Skeletal muscle satellite cell (primary cell): ENCODE data around the gene FHOD3.

Source experiments
- H3K27me3 ChIP-seq: 2 replicates; pipeline ENCODE4 v1.7.0; 2013; ENCODE audit warnings: low read length; ENCODE audit not compliant: control insufficient read depth, insufficient read depth
- H3K36me3 ChIP-seq: 2 replicates; pipeline ENCODE4 v1.7.0; 2013; ENCODE audit warnings: mild to moderate bottlenecking, control low read depth, low read length; ENCODE audit not compliant: insufficient read depth
- H3K4me1 ChIP-seq: 2 replicates; pipeline ENCODE4 v1.7.0; 2013; ENCODE audit warnings: low read length; ENCODE audit not compliant: control insufficient read depth, insufficient read depth
- H3K4me2 ChIP-seq: 2 replicates; pipeline ENCODE4 v1.7.0; 2013; ENCODE audit warnings: mild to moderate bottlenecking, low read length
- H3K4me3 ChIP-seq: 2 replicates; pipeline ENCODE4 v1.7.0; 2013; ENCODE audit warnings: low read length
- H3K9ac ChIP-seq: 2 replicates; pipeline ENCODE4 v1.7.0; 2013; ENCODE audit warnings: mild to moderate bottlenecking, low read depth, low read length, moderate library complexity
- H3K9me3 ChIP-seq: replicated peaks from 2 replicates; pipeline ENCODE4 v1.7.0; 2013; ENCODE audit warnings: mild to moderate bottlenecking, control low read depth, low read length

FHOD3 gene

DNA sequence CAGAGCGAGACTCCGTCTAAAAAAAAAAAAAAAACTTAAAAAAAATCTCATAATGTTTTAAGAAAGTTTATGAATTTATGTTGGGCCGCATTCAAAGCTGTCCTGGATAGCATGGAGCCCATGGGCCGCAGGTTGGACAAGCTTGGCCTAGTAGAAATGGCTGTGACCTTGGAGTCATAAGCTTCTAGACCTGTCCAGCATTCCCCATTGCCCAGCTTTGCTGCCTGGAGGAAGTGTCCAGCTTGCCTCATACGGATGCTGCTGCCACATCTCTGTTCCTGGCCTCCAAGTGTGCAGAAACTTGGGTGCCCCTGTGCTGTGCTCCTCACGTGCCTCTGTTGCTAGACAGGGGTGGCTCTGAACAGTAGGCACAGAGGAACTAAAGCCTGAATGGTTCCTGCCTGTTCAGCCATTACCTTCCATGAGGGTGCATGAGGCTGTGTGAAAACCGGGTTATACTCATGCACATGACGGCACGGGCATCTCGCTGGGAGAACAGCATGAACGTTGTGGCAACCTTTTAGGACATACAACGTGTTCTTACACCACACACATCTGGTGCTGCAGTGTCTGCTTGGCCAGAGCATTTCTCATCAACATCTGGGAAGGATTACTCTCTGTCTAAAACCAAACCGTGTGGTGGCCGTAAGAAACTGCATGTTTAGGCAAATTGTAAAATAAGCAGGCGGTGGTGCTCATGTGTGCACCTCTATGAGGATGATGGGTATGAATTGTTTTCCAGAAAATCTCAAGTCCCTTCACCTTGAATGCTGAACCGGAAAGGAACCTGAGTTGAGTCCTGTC lies 38.2 kb downstream of the FHOD3 start:
- Histone ChIP-seq H3K36me3 (no peaks in the 10 kb centered on the region), H3K9ac (no peak overlapping the region), H3K27me3 (no peaks in the 10 kb centered on the region), H3K4me1 (peaks cover 5% of the 10 kb centered on the region), H3K4me3 (no peak overlapping the region), H3K9me3 (no peaks in the 10 kb centered on the region), H3K4me2 (no peak overlapping the region)

DNA sequence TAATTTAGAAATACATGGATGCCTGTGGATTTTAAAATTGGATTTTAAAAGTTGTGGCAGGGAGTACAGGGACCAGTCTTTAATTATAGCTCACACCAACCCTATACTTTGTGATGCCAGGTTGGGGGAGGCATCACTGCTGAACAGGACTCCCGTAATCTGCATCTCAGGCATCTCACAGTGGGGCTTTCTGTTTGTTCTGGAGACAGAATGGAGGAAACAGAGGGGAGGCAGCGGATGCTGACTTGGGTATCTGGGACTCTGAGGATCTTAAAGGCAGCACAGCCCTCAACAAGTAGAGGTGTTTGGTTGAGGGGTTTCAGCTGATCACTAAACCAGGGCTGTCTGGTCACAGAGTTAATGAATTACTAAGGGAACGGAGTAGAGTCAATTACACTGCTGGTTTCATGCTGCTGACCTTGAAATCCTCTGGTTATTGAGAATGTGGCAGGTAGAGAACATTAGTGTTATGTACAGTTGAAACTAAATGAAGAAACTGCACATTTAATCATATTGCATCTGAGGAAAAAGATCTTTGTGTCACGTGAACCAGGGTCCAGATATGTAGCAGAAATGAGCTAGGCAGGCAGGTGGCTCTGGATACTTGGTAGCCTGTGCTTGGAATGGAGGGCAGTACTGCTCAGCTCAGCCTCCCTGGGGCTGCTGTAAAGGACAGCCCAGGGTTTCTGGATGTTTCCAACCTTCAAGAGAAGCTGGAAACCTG lies 40.3 kb downstream of the FHOD3 start:
- H3K9ac ChIP-seq = no peak overlapping the region
- H3K36me3 ChIP-seq = no peaks in the 10 kb centered on the region
- no peak overlapping the region for H3K4me2 ChIP-seq
- no peaks in the 10 kb centered on the region for H3K9me3 ChIP-seq
- no peak overlapping the region for H3K4me3 ChIP-seq
- peaks cover 5% of the 10 kb centered on the region for H3K4me1 ChIP-seq
- H3K27me3 ChIP-seq = no peaks in the 10 kb centered on the region

DNA sequence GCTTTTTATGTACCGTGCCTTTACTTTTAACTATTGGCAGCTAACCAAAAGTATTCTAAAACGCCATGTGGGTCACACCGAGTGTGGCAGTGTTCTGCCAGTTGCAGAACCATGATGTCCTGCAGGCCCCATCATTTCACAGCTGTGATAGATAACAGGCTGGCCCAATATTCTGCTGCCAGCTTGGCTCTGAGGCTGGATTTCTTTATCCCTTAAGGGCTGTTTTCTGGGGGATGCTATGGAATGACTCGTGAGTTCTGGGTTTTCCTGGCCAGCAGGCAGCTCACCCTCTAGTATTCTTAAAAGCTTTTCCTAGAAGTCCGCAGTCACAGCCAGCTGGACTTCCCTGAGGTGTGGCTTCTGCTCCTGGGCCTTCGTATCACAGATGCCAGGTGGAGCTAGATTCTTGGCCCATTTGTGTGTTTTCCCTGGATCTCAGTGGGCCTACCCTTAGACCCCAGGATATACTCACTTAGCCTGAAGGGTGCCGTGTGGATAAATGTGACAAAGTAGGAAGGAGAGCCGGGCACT lies 41.0 kb downstream of the FHOD3 start:
- H3K9me3 ChIP-seq = no peaks in the 10 kb centered on the region
- no peaks in the 10 kb centered on the region for H3K27me3 ChIP-seq
- no peak overlapping the region for H3K9ac ChIP-seq
- H3K4me1 ChIP-seq = peaks cover 3% of the 10 kb centered on the region
- H3K4me2 ChIP-seq = no peak overlapping the region
- H3K36me3 ChIP-seq = no peaks in the 10 kb centered on the region
- no peak overlapping the region for H3K4me3 ChIP-seq

DNA sequence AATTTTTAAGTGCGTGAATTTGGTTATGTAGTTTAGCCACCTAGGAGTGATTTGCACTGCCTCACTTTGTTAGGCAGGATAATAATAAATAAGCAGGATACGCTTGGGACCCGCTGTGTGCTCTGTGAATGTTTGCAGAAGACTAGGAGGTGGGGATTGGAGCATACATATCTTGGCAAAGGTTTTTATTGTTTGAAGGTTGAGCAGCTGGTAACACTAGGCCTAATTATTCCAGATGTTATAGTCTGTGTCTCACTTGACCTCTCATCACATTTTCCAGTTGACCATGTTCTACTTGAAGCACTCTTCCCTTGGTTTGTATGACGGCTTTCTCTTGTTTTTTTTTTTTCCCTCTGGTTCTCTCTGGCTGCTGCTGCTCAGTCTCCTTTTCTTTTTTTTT lies 42.7 kb downstream of the FHOD3 start:
- no peaks in the 10 kb centered on the region for H3K36me3 ChIP-seq
- H3K4me3 ChIP-seq = no peak overlapping the region
- H3K4me2 ChIP-seq = no peak overlapping the region
- no peak overlapping the region for H3K9ac ChIP-seq
- no peaks in the 10 kb centered on the region for H3K4me1 ChIP-seq
- H3K27me3 ChIP-seq = no peaks in the 10 kb centered on the region
- H3K9me3 ChIP-seq = no peaks in the 10 kb centered on the region

DNA sequence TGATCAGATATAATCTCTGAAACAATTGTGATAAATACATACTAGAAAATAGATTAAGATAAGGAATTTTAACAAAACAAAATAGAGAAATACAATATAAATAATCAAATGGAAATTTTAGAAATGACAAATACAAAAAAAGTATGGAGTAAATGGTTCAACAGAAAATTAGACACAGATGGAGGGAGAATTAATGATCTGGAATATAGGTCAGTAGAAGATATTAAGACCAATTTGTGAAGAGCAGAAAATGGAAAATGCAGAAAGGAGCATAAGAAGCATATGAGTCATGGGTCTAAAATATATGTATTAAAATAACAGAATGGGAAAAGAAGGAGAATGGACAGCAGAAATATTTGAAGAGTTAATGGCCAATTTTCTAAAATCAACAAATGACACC lies 44.4 kb downstream of the FHOD3 start:
- Histone ChIP-seq H3K9me3 (no peaks in the 10 kb centered on the region), H3K36me3 (no peaks in the 10 kb centered on the region), H3K4me2 (no peak overlapping the region), H3K4me3 (no peak overlapping the region), H3K4me1 (no peaks in the 10 kb centered on the region), H3K27me3 (no peaks in the 10 kb centered on the region), H3K9ac (no peak overlapping the region)

DNA sequence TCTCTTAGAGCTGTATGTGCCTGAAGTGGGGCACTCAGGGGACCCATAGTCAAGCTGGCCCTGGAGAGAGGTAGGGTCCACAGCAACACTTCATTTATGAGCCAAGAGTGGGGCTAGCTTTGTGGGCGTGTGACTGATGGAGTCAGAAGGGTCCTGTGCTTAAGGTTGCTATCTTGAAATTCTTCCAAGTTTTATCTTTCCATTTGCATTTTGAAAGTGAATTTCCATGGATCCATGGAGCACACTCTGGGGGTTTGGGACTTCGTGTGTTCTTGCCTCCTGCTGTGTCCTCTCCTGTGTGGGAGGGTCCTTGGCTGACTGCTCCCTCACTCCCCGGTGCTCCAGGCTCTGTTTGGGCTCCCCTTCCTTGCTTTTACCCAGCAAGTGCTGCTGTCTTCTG lies 50.8 kb downstream of the FHOD3 start:
- no peak overlapping the region for H3K4me2 ChIP-seq
- no peaks in the 10 kb centered on the region for H3K9me3 ChIP-seq
- H3K36me3 ChIP-seq = no peaks in the 10 kb centered on the region
- H3K4me1 ChIP-seq = peaks cover 21% of the 10 kb centered on the region
- H3K27me3 ChIP-seq = no peaks in the 10 kb centered on the region
- no peak overlapping the region for H3K4me3 ChIP-seq
- no peak overlapping the region for H3K9ac ChIP-seq

DNA sequence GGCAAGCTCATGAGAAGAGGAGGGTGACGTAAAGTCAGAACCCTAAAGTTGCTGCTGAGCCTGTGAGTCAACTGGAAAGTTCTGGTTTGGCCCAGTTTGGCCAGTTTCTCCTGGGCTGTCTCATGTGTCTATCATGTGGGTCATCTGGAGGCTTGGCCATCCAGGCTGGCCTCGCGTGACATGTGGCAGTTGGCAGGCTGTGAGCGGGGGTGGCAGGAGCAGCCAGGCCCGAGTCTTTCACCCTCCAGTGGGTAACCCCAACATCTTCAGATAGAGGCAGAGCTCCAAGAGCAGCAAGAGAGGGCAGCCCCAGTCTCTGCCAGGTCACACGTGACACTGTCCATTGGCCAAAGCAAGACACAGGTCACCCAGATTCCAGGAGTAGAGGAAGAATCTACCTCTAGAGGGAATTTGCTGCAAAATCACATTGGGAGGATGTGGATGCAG lies 51.5 kb downstream of the FHOD3 start:
- no peaks in the 10 kb centered on the region for H3K36me3 ChIP-seq
- no peaks in the 10 kb centered on the region for H3K27me3 ChIP-seq
- H3K9ac ChIP-seq = no peak overlapping the region
- no peak overlapping the region for H3K4me2 ChIP-seq
- peaks cover 21% of the 10 kb centered on the region for H3K4me1 ChIP-seq
- H3K4me3 ChIP-seq = no peak overlapping the region
- H3K9me3 ChIP-seq = no peaks in the 10 kb centered on the region

DNA sequence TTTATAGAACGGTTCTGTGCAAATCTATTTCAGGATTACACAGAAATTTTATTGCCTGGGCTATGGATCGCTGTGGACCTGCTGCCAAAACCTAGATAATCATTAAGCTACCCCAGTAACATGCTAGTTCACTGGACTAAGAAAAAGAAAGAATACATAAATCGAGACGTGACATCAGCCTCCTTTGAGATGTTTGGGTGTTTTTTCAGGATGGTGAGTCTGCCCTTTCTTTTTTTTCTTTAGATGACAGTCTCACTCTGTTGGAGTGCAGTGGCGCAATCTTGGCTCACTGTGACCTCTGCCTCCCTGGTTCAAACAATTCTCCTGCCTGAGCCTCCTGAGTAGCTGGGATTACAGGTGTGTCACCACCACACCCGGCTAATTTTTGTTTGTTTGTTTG lies 52.0 kb downstream of the FHOD3 start:
- Histone ChIP-seq H3K4me1 (peaks cover 21% of the 10 kb centered on the region), H3K9me3 (no peaks in the 10 kb centered on the region), H3K9ac (no peak overlapping the region), H3K4me2 (no peak overlapping the region), H3K4me3 (no peak overlapping the region), H3K36me3 (no peaks in the 10 kb centered on the region), H3K27me3 (no peaks in the 10 kb centered on the region)

DNA sequence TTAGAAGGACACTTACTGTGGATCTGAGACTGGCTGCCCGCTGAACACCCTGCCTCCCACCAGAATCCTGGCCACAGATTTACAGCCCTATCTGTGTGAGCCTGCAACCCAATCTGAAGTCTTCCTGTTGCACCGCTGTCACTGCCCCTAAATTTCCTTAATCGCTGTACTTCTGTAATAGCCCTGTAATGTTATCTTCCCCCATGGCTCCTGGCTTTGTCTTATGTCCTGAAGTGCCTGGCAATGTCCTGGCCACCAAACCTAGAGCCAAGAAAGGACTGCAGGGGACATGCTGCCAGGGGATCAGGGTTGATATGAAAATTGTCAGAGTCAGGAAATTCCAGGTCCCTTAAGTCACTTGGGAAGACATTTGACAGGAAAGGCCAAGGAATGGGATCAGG lies 52.7 kb downstream of the FHOD3 start:
- peaks cover 27% of the 10 kb centered on the region for H3K4me1 ChIP-seq
- H3K27me3 ChIP-seq = no peaks in the 10 kb centered on the region
- H3K4me3 ChIP-seq = no peak overlapping the region
- no peak overlapping the region for H3K4me2 ChIP-seq
- H3K36me3 ChIP-seq = no peaks in the 10 kb centered on the region
- no peak overlapping the region for H3K9ac ChIP-seq
- no peaks in the 10 kb centered on the region for H3K9me3 ChIP-seq

DNA sequence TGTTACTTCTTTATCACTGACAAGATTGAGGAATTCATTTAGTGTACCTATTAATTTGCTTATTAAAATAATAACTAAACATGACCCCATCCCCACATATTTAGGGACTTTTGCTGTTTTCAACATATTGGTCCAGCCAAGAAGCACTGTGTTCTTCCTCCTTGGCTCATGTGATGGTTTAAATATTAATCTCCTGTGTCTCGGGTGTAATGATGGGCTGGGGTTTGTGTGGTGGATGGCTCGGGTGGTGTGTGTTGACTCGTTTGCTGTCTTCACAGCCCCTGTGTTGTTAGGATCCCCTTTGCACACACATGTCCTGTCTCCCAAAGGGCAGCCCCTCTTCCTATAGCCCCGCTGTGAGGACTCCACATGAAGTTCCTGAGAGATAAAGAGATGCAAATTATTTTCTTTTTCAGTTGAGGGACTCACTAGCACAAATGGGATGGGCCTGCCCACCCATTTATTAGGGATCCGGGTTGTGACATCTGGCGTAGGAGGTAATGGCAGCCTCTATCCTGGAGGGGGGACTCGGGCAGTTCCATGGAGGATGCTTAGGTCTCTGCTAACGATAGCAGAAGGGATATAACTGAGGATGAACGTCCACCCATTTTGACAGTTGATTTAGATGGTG lies 53.4 kb downstream of the FHOD3 start:
- H3K27me3 ChIP-seq = no peaks in the 10 kb centered on the region
- H3K36me3 ChIP-seq = no peaks in the 10 kb centered on the region
- H3K4me1 ChIP-seq = peaks cover 33% of the 10 kb centered on the region
- no peak overlapping the region for H3K4me3 ChIP-seq
- no peaks in the 10 kb centered on the region for H3K9me3 ChIP-seq
- no peak overlapping the region for H3K4me2 ChIP-seq
- no peak overlapping the region for H3K9ac ChIP-seq

DNA sequence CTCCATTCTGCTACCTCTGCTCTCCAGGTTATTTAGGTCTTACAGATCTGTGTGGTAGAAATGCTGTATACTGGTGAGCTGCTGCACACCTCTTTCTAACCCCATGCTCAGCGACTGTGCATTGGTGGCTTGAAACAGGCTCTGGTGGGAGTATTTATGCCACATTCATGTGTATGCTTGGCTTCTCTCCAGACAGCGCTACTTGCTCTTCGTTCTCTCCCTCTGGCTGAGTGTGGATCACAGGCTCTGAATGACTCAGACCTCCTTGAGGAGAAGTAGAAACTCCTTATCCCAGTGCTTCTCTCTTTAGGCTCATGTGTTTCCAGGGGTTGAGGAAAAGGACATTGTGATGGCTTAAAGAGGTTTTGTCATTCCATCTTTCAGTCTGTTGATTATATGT lies 54.9 kb downstream of the FHOD3 start:
- H3K4me3 ChIP-seq = no peak overlapping the region
- H3K27me3 ChIP-seq = no peaks in the 10 kb centered on the region
- H3K36me3 ChIP-seq = no peaks in the 10 kb centered on the region
- peaks cover 33% of the 10 kb centered on the region for H3K4me1 ChIP-seq
- H3K9me3 ChIP-seq = no peaks in the 10 kb centered on the region
- H3K4me2 ChIP-seq = peak overlapping the region; percentile 26
- no peak overlapping the region for H3K9ac ChIP-seq
